GM19452 (cell line): ENCODE results near the gene TSPOAP1.

Source experiments
- ATAC-seq: cut with Tn5 transposase; IDR thresholded peaks from one replicate; pipeline ENCODE4 v1.9.1; 2021; ENCODE audit not compliant: unreplicated experiment

The TSPOAP1 gene

DNA sequence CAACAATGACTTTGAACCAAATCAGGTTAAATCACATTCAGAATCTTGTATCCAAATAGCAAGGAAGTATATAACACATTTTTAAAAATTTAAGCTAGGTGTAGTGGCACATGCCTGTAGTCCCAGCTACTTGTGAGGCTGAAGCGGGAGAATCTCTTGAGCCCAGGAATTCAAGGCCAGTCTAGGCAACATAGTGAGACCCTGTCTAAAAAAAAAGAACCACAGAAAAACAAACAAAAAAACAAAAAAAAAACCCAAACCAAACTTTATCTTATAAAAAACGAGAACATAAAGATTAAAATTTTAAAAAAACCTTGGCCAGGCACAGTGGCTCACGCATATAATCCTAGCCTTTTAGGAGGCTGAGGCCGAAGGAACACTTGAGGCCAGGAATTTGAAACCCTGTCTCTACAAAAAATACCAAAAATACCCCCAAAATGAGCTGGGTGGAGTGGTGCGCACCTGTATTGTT lies 11.8 kb upstream of the TSPOAP1 start:
- ATAC-seq: no peak

DNA sequence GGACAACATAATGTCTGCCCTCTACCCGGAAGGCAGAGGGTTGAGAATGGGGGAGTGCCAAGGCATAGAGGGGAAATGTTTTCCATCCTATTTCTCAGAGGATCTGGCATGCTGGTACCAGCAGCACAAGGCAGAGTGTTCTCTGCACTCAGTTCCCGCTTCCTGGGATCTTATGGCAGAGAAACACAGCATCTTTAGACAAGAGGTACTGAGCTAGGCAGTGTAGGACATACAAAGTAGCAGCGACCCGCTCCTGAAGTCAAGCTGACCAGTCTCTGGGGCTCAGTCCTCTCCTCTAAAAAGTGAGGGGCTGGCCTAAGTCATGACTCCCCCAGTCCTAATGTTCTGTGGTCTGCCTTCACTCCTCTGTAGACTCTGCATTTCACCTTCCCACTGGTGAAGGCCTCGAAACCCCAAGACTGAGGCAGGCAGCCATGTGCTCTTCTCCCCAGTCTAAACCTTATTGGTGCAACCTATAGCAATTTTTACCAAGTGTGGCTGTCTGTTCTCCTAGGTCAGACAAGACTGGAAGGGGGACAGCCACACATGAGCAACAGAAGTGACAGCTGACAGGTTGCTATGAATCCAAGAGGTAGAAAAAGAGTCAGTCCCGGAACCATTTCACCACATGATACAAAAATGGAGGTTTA lies 11.3 kb upstream of the TSPOAP1 start:
- no peak for ATAC-seq

DNA sequence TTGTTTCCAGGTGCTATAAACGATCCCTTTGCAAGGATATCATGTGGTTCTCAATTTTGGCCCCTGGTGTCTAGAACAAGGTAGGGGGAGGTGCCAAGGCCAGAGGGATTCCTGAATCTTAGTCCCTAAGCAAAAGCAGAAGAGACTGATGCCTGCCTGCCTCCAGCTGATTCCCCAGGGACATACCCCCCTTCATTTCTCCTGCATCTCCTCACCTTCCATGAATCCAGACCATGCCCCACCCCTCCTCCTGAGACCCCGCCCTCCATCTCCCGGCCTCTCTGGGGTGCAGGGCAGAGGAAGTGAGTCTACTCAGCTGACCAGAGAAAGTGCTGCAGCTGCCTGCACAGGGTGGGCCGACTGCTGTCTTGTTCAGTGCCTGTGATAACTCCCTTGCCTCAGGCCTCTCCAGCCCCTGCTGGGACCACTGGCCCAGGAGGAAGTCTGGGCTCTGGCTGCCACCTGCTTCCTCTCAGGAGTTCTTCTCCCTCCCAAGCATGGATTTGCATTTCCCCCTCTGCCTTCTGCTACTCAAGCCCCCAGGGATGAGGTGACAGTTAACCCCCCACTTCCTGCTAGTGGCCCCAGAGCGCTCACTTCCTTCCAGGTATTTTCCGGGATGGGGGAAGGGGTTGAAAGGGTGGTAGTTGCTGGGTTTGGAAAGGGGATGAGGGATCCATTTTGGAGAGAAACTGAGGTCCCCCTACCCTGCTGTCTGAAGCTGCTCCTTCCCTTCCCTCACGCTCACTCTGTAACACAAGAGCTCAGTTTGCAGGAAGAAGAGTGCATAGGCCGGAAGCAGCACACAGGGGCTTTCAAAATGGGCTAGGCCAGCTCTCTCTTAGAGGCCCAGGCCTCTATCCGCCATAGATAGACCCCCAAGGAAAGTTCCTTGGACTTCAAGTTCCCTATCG lies 10.5 kb upstream of the TSPOAP1 start:
- no peak for ATAC-seq

DNA sequence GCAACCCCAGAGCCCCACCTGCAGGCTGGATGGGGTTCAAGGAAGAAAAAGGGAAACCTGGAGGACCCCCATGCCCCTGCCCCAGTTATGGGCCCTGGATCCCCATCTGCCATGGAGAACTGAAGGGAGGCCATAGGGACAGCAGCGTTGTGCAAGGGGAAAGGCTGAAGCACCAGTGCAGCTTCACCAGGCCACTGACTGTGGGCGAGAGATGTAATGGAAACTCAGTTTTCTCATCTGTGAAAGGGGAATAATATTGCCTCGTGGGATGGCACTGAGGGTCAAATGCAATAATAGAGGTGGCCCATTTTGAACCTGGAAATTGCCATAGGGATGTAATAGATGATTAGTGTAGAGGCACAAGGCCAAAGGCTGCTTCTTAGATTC lies 9.9 kb upstream of the TSPOAP1 start:
- ATAC-seq: no peak

DNA sequence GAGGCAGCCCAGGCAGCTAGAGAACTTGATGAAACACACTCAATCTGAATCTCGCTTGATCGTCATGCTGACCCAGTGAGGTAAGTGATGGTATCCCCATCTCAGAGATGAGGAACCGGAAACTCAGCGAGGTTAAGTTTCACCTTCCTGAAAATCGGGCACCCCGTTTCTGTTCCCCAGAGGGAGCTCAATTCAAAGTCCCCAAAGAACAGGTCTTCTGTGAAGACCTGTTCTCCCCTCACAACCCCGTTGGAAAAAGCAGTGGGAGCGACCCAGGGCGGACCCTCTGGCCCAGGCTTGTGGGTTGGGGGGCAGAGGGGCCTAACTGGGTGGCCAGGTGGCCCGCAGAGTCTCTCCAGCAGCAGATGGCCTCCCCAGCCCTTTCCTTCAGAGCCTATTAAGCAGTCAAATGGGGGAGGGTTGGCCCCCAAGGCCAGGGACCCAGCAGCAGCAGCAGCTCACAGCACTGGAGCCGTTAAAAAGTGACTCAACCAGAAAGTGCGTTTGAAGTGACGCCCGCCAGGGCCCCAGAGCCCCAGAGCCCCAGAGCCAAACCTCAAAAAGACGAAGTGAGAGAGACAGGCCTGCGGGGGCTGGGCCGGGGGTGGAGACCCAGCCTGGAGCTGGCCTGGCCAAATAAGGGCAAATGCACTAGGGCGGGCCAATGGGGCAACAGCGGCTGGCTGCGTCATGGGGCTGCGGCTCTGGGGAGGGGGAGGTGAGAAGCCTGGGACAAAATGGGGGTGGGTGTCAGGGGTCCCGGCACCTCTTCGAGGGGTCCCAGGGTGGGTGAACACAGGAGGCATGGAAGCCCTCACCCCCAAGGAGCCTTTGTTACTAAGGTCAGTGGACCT lies 9.2 kb upstream of the TSPOAP1 start:
- ATAC-seq: peak; percentile 55

DNA sequence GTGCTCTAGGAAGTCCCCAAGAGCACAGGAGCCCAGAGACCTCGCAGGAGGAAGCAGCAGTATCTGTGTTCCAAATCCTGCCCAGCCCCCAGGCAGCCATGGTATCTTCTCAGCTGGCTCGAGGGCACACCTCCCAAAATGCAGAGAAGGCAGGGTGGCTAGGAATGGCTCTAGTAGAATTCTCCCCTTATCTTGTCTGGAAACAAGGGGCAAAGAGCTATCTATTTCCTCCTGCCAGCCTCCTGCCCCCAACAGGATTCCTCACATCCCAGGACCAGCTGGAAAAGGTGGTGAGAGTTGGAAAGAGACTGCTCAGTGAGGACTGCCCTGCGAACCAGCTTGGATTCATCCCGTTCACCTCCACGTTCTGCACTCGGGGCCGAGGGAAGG lies 8.6 kb upstream of the TSPOAP1 start:
- ATAC-seq: no peak

DNA sequence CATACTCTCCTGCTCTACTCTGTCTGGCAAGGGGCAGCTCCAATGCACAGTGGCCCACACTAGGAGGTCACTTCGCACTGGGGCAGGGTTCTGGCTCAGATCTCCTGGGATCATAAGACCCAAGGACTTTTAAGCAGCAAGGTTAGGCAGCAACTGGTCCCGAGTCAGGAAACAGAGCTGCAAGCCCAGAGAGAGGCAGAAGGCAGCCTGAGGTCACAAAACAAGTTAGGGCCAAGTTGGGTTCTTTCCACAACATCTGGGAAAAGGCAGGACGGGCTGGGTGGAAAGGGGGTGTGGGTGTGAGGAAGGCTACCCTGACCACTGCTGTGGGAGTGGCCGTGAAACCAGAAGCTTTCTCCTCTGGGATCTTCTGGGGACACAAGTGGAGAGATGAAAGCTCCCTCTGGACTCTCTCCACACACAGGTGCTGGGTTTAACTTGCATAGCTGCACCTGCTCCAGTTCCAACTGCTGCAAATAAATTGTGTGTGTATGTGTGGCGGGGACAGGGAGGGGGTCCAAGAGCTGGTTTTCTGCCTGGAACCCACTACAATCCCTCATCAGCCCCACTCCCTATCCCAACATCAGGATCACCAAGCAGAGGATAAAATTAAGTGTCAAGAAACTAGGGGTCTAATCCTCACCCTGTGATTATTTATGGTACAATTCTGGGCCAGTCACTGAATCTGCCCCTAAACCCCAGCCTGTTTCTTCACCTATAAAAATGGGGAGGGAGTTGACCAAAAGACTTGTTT lies 8.0 kb upstream of the TSPOAP1 start:
- ATAC-seq: no peak

DNA sequence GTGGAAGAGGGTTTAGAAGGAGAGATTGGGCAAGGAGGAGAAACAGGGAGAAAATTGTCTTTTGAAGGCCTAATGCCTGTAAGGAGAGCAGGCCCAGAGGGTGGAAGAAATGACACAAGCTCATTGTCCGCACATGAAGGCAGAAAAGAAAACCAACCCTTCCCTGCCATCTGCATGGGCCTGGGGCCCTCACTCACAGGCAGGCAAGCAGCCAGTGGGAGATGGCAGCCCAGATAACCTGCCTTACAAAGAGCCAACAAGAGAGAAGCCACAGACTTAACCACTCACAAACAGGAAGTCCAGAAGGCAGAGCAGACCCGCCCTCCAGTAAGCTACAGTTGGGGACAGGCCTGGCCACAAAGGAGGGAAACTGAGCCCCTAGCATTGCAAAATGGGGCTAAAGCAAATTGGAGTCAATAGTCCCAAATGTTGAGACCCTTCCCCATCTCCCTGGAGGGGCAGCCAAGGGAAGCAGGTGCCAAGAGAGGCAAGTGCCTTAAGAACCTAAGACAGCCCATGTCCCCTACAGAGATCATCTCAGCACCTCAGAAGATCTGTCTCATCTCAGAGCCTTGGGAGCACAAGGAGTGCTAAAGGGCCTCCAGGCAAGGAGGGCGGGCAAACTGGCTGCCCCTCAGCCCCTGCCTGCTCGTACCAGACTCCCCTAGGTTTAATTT lies 7.3 kb upstream of the TSPOAP1 start:
- ATAC-seq: no peak

DNA sequence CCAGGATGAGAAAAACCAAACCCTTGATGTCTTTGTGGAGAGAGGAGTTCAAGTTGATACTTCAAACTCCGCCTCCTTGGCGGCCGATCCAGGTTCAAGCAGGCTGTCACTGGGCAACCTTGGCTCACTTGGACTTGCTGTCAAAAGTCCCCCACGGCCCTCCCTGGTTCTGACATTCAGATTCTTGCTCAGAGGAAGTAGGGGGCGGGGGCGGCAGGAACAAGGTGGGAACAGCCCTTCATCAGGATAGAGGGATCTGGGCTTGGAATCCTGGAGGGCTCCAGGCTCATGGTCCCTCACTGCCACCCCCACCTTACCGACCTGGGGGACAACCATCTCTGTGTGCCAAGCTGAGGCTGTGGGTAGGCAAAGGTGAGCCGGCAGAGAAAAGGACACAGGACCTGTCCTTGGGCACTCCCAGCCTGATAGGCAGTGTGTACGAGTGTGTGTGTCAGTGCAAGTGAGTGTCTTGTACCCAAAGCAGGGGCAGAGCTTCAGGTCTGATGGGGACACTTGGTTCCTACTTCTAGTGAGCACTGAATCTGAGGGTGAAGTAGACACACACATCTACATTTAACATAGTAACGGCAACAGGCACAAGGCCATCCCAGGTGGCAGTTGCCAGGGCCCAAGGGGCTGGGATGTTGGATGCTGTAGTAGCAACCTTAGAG lies 6.6 kb upstream of the TSPOAP1 start:
- ATAC-seq: no peak

DNA sequence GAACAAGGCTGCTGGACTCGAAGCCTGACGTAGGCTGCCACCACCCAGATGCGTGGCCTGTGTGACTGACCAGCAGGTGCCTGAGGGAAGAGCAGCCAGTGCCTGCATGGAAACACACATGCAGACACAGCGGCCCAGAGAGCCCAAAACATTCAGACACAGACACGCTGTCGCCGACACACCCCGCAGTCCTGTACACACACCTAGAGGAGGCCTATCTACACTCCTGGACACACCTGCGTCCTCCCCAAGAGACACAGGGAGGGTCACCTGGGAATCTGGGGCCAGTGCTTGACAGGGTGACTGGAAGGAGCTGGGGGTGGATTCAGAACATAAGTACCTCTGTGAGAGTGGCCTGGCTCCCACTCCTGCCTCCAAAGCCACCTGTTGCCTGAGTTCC lies 6.1 kb upstream of the TSPOAP1 start:
- no peak for ATAC-seq

DNA sequence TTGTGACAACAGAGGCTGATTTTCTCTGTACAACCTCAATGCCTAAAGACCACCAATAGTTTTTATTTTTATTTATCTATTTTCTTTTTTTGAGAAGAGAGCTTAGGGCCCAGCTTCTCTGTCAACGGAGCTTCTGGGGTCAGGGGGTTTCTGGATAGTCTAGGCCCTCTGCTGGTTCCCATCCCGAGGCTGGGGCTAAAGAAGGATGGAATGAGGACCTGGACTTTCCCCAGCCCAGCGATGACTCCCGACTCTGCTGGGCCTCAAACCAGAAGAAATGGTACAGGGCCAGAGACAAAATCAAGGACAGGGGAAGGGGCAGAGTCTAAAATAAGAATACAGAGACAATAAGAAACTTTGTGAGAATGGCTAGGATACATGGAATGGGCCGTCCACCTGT lies 5.7 kb upstream of the TSPOAP1 start:
- no peak for ATAC-seq

DNA sequence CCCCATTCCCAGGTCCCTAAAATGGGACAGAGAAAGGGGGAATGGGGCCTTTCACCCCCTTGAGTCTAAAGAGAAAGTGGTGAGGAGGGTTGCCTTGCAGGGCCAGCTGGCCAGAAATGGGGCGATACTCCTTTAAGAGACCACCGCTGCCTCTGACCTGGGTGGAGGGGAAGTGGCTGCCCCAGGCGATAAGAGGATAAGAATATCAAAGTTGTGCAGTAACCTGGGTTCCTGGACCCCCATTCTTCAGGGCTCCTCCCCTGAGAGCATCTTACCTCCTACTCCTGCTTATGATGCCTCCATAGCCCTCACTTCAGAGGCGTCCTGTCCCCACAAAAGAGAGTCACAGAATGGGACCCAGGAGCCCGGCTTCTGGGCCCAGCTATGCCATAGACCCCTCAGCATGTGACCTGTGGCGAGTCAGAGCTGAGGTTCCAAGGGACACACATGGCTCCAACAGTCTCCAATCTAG lies 5.2 kb upstream of the TSPOAP1 start:
- ATAC-seq: no peak

DNA sequence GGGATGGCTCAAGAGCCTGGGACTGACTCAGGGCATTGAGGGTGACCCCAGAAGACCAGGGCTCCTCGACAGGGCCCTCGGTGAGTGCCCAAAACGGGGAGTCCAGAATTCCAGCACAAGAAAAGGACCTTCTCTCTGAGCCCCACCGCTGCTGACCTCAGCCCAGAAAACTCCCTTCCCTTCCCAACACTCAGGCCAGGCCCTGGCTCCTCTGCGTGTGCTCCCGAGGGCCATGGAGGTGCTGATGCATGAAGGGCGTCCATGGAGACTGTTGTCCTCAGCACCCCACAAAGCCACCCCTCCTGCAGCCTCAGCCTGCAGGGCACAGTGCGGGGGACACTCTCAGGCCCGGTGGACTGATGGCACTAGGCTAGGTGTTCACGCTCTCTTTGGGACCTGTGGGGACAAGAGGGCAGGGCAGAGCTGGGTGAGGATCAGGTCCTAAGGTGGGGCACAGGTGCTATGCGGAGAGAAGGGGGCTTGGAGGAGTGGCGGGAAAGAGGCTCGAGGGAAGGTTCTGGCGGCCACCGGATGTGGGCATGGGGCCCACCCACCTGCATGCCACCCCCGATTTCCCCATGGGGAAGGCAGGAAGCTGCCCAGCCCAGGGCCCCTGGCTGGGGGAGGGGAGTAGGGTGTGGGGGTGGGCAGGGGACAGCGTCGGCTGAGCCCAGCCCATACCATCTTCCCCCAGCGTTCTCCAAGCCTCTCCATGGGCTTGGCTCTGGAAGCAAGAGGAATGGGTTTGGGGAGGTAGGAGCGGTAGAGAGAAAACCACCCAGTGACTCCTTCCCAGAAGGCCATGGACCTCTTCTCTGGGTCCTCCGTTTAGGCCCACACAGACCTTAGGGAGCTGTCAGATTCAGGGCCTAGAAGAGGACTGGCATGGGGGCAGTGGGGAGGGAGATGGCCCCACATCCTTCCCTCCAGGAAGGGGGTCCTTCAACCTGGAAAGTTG lies 4.5 kb upstream of the TSPOAP1 start:
- no peak for ATAC-seq

DNA sequence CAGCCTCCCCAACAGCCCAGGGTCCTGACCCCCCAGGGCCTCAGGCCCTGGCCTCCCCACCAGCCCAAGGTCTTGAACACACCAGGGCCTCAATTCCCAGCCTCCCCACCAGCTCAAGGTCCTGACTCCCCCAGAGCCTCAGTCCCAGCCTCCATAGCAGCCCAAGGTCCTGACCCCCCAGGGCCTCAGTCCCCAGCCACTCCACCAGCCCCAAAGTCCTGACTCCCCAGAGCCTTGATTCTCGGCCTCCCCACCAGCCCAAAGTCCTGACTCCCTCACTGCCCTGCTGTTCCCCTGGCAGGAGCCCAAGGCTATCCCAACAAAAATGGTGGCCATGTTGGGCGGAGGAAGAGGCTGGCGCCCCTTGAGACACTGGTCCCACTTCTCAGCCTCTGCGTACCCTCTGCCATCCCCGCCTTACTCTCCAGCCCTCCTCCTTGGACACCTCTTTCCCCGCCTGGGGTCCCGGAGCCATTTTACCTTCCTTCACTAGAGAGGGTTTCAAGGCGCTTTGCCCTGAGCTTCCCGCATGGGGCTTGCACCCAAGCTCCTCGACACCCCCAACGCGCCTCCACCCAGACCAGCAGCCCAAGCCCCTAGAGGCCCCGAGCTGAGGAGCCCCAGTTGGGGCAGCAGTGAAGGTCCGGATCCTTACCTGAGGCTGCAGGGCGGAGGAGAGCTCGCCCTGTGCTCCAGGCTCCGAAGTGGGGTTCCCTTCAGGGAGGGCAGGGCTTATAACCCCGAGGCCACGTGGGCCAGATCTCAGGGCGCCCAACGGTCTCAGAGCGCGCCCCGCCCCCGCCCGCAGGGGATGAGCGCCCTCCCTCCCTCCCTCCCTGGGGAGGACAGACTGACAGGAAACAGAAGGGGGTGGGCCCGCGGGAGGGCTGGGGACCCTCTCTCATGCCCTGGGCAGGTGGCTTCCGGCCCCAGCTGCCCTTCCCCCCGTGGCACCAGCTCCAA lies 3.5 kb upstream of the TSPOAP1 start:
- ATAC-seq: no peak

DNA sequence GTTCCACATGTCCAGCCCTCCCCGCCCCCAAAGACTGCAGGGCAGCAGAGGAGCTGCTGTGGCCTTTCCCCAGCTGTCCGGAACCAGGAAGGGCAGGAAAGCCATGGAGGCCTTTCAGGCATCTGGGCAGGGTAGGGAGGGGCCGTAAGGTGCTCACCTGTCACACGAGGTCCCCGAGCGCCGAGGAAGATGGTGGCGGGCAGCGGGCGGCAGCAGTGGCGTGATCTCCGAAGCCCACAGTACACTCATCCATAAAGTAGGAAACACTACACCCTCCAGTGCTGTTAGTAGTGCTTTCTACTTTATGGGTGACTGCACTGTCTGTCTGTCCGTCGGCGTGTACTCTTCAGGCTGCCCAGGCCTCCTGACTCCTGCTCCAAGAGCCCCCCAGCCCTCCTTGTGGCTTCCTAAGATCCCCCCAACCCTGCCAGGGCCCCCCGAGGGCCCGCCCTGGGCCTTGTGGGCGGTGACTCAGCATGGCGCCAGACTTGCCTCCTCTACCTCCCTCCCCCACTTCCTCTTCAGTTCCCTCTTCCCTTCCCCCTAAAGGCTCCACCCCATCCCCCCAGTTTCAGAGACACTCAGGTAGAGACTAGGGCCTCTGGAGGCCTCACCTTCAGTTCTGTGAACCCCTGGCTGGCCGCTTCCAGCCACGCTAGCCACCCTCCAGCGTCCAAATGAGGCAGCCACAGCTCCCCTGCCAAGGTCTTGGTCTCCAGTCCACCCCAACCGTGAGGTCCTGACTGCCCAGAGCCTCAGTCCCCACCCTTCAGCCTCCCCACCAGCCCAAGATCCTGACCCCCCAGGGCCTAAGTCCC lies 2.6 kb upstream of the TSPOAP1 start:
- ATAC-seq: no peak

DNA sequence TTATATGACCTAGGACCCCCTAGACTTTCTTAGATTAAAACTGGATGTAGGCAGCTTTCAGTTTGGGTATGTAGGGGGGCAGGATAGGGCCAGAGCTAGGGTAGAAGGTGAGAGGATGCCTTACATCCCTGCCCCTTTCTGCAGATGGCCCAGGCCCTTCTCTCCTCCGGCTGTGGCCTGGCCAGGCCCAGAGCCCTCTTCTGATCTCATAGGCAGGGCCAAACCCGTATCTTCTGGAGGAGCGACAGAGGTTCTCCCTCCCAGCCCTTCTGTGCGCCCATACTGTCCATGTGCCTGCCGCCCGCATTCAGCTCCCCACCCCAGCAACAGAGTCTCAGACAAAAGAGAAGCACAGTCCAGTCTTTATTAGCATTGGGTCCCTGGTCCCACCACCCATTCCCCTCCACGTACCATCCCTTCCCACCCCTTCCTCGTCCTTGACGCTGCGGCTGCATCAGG lies 2.0 kb upstream of the TSPOAP1 start:
- ATAC-seq: no peak
